HS-27A (cell line): Measurements from ENCODE around the gene LBHD2.
"Not testable (repeated sequence)": the region's sequence is repeated elsewhere in the genome, so short reads cannot be mapped to it uniquely, and the experiment has no call there.

ENCODE experiments used
- DNase-seq: peaks from one replicate; pipeline ENCODE4 v3.0.0-alpha.2; 2012; ENCODE audit warnings: low read depth, missing footprints

The LBHD2 gene

GRCh38 chr14:103084021-103084919 lies at the start of gene LBHD2:
LBHD2 (plus strand) TSS chr14:103084210; CDS start chr14:103086013, 1,803 bp downstream.
- DNase-seq: no peak

- DNase-seq: no peak
Measured at GRCh38 chr14:103041464-103041863, 42.5 kb upstream of the LBHD2 start.

- DNase-seq: no peak
Measured at GRCh38 chr14:103043257-103044015, 40.6 kb upstream of the LBHD2 start.

GRCh38 chr14:103045371-103045869 lies 38.6 kb upstream of the LBHD2 start:
- DNase-seq: no peak

- not testable (repeated sequence) for DNase-seq
Measured at GRCh38 chr14:103047453-103047852, 36.6 kb upstream of the LBHD2 start.

GRCh38 chr14:103050935-103051334 lies 33.1 kb upstream of the LBHD2 start:
- DNase-seq: no peak

- no peak for DNase-seq
Measured at GRCh38 chr14:103052407-103052806, 31.6 kb upstream of the LBHD2 start.

- DNase-seq: no peak
Measured at GRCh38 chr14:103055695-103056094, 28.3 kb upstream of the LBHD2 start.

- DNase-seq: peak; percentile 24
Measured at GRCh38 chr14:103056322-103057027, 27.5 kb upstream of the LBHD2 start.

GRCh38 chr14:103057028-103057371 lies 27.0 kb upstream of the LBHD2 start:
- no peak for DNase-seq

- DNase-seq: peak; percentile 46
Measured at GRCh38 chr14:103057372-103058163, 26.4 kb upstream of the LBHD2 start, which contains the start of gene CDC42BPB. CDC42BPB (minus strand) TSS chr14:103057549; CDS start chr14:103057173, 376 bp downstream.

GRCh38 chr14:103058164-103059055 lies 25.6 kb upstream of the LBHD2 start:
- DNase-seq: no peak

- no peak for DNase-seq
Measured at GRCh38 chr14:103059556-103059955, 24.5 kb upstream of the LBHD2 start.

GRCh38 chr14:103061482-103061976 lies 22.5 kb upstream of the LBHD2 start:
- no peak for DNase-seq

- DNase-seq: no peak
Measured at GRCh38 chr14:103064436-103064835, 19.6 kb upstream of the LBHD2 start.

- DNase-seq: no peak
Measured at GRCh38 chr14:103064978-103065377, 19.0 kb upstream of the LBHD2 start.

- DNase-seq: no peak
Measured at GRCh38 chr14:103065861-103066260, 18.1 kb upstream of the LBHD2 start.

GRCh38 chr14:103066399-103066798 lies 17.6 kb upstream of the LBHD2 start:
- DNase-seq: no peak

- no peak for DNase-seq
Measured at GRCh38 chr14:103067231-103067954, 16.6 kb upstream of the LBHD2 start.
